ENCODE measurements around the gene FOXP1. TPM values are rescaled to one million over a fixed set of nuclear protein-coding genes. Genes with fewer than 3 reads are reported as not detected.

Gene FOXP1
- total and polyA plus RNA-seq, 9 of the 15 experiments (the other 6 are each of a cell fraction or from before 2014, with no cell fraction given), result 7.7 to 34.5 (median 13.7) TPM

DNA sequence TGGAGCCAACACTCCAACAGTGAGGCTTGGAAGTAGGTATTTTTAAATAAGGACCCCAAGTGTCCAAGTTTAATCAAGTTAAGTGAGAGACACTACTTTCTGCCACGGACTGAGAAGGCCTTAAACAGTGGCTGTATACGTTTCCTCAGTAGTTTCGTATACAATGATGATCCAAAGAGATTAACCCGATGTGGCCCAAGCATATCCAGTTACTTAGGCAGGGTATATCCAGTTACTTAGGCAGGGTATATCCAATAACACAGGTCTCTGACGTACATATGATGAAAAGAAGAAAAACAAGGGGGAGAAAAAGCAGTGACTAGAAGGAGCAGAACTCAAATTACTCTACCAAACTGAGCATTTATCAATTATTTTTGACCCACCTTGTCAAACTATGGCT, 591.4 kb downstream of the FOXP1 start:
- ATAC-seq (no peak), DNase-seq (ENCODE audit: extremely low read depth in 1 of 4, low spot score in 3 of 4) (no peak), FAIRE-seq (no peak)
- intact Hi-C loops (cut with micrococcal nuclease) (no loop called here), in situ Hi-C loops (cut with MboI) (no loop called here)
- TF ChIP-seq FOXM1 (IDR thresholded peaks at IDR 0.05; ENCODE audit: low read depth) (no peak), FOXM1 (CRISPR knock-in tag; IDR thresholded peaks at IDR 0.05; ENCODE audit: low read depth) (no peak), FOXK2 (conservative IDR thresholded peaks at IDR 0.05 in 1 of 2, IDR thresholded peaks at IDR 0.05 in 1 of 2; ENCODE audit: low read depth in 2 of 2) (no peak), POLR2B (IDR thresholded peaks at IDR 0.05; ENCODE audit: low read depth, partially characterized antibody) (no peak), FOXK1 (CRISPR knock-in tag; IDR thresholded peaks at IDR 0.05; ENCODE audit: borderline replicate concordance) (no peak), ZNF695 (CRISPR knock-in tag; IDR thresholded peaks at IDR 0.05) (no peak), RBM14 (IDR thresholded peaks at IDR 0.05; ENCODE audit: borderline replicate concordance, insufficient read depth, low read depth, low read length) (no peak), SIN3A (IDR thresholded peaks at IDR 0.05; ENCODE audit: borderline replicate concordance in 2 of 2, control insufficient read depth in 1 of 2, low read depth in 2 of 2, low read length in 2 of 2) (no peak), DNMT1 (IDR thresholded peaks at IDR 0.05) (no peak), IFI16 (CRISPR knock-in tag; IDR thresholded peaks at IDR 0.05) (no peak), ASH1L (IDR thresholded peaks at IDR 0.05; ENCODE audit: borderline replicate concordance, low read depth, partially characterized antibody) (no peak)
- Histone ChIP-seq H2AFZ (ENCODE audit: low read depth, low read length) (no peak overlapping the region), H3K4me2 (ENCODE audit: insufficient read depth, low read length) (no peak overlapping the region), H3K27me3 (ENCODE audit: control insufficient read depth in 2 of 2, insufficient read depth in 2 of 2, low read length in 2 of 2) (no peaks in the 10 kb centered on the region), H3K9ac (ENCODE audit: insufficient read depth in 1 of 2, low read depth in 2 of 2, low read length in 2 of 2) (no peak overlapping the region), H4K20me1 (replicated peaks; ENCODE audit: control insufficient read depth, insufficient read depth, low read length) (no peaks in the 10 kb centered on the region), H3K4me1 (replicated peaks in 1 of 2; ENCODE audit: control insufficient read depth in 2 of 2, insufficient read depth in 2 of 2, low read length in 2 of 2) (no peaks in the 10 kb centered on the region), H3K9me3 (replicated peaks; ENCODE audit: control insufficient read depth, insufficient read depth, low read depth, low read length) (no peaks in the 10 kb centered on the region), H3K27ac (ENCODE audit: extremely low read depth, low read depth, low read length) (no peak overlapping the region), H3K36me3 (ENCODE audit: control insufficient read depth, insufficient read depth, low read length) (peaks cover 42% of the 10 kb centered on the region; the same call in 2 of the 3 replicates), H3K79me2 (ENCODE audit: control insufficient read depth, insufficient read depth, low read length) (no peaks in the 10 kb centered on the region), H3K9me1 (ENCODE audit: control insufficient read depth, insufficient read depth, low read length) (no peaks in the 10 kb centered on the region), H3K4me3 (no peak overlapping the region)
- whole genome bisulfite sequencing (ENCODE audit: insufficient coverage, low coverage, missing lambda C conversion rate), result 87% methylated on average over 5 of the region's 5 CpGs
- ChIA-PET POLR2A (no interaction called here), CTCF (ENCODE audit: low intra/inter-chr PET ratio) (no interaction called here)
- BruUV-seq (replicated peaks), result no TSS peak
